Ovary (tissue), 3 donors: ENCODE measurements around the gene TLE4.

ENCODE experiments used
- POLR2A ChIP-seq: fragments of 450-650 bp; IDR thresholded peaks from one replicate; pipeline ENCODE4 v1.6.1; 2017; ENCODE audit warnings: antibody characterized with exemption, mild to moderate bottlenecking, moderate library complexity
- TF ChIP-seq, protein P1 (sequence below), 3 donors: fragments of 450-650 bp in 2 of 3; fragments of 200-600 bp in 1 of 3; IDR thresholded peaks; one replicate each; pipeline versions ENCODE4 v1.5.1 to v1.8.0; 2016 to 2022; ENCODE audit warnings: antibody characterized with exemption in 3 of 3, mild to moderate bottlenecking in 1 of 3
- donor health status: DM: no; HTN: no; CAD: no.

DNA sequence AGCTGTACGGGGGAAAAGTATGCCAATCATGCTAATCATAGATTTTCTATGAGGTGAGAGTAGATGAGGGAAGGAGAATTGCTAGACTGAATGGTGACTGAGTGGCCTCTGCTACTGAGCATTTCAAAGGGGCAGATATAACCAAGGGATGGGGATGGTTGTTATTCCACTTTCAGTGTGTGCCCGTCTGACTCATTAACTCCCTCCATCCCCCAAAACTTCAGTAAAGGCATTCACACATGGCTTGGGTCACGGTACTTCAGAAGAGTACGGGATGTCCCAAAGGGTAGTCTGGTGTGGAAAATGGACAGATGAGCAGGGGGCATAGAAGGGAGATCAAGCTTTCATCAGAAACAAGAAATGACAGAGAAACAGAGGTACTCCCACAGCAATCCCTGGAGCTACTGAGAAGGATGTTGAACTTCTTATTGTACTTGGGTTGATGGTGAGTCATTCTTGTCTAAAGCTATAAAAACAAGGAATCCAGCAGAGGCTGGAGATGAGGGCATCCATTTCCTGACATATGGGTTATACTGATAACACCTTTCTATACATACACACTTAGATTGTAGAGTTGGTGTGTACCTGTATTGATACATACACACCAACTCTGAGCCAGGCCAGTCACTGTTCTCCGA is 8.9 kb upstream of the TLE4 start:
- TF ChIP-seq, protein P1, sequence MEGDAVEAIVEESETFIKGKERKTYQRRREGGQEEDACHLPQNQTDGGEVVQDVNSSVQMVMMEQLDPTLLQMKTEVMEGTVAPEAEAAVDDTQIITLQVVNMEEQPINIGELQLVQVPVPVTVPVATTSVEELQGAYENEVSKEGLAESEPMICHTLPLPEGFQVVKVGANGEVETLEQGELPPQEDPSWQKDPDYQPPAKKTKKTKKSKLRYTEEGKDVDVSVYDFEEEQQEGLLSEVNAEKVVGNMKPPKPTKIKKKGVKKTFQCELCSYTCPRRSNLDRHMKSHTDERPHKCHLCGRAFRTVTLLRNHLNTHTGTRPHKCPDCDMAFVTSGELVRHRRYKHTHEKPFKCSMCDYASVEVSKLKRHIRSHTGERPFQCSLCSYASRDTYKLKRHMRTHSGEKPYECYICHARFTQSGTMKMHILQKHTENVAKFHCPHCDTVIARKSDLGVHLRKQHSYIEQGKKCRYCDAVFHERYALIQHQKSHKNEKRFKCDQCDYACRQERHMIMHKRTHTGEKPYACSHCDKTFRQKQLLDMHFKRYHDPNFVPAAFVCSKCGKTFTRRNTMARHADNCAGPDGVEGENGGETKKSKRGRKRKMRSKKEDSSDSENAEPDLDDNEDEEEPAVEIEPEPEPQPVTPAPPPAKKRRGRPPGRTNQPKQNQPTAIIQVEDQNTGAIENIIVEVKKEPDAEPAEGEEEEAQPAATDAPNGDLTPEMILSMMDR (IDR thresholded peaks at IDR 0.05), result no peak
- TF ChIP-seq POLR2A, result no peak
